GM15510 (cell line): Measurements from ENCODE around the gene AVEN.

Source experiments
- POLR2A ChIP-seq: IDR thresholded peaks from 3 replicates; pipeline ENCODE4 v1.6.1; 2011; ENCODE audit warnings: borderline replicate concordance; ENCODE audit not compliant: insufficient read length; ENCODE audit errors: extremely low read depth

AVEN gene

GRCh38 chr15:34014556-34014955 is 24.4 kb downstream of the AVEN start:
- no peak for TF ChIP-seq POLR2A

- no peak for TF ChIP-seq POLR2A
Observed at GRCh38 chr15:34013746-34014145, 25.3 kb downstream of the AVEN start.

GRCh38 chr15:34012461-34013028 is 26.5 kb downstream of the AVEN start:
- no peak for TF ChIP-seq POLR2A

- no peak for TF ChIP-seq POLR2A
Observed at GRCh38 chr15:34011481-34011880, 27.5 kb downstream of the AVEN start.

GRCh38 chr15:34010921-34011320 is 28.1 kb downstream of the AVEN start:
- TF ChIP-seq POLR2A, result no peak

GRCh38 chr15:34009656-34010055 is 29.3 kb downstream of the AVEN start:
- TF ChIP-seq POLR2A, result no peak

GRCh38 chr15:34006381-34006780 is 32.6 kb downstream of the AVEN start:
- no peak for TF ChIP-seq POLR2A

GRCh38 chr15:34001536-34001935 is 37.5 kb downstream of the AVEN start:
- TF ChIP-seq POLR2A, result no peak

- no peak for TF ChIP-seq POLR2A
Observed at GRCh38 chr15:33994005-33994615, 44.9 kb downstream of the AVEN start.

GRCh38 chr15:33988384-33988783 is 50.6 kb downstream of the AVEN start:
- no peak for TF ChIP-seq POLR2A

- no peak for TF ChIP-seq POLR2A
Observed at GRCh38 chr15:33987444-33987843, 51.6 kb downstream of the AVEN start.

- TF ChIP-seq POLR2A, result no peak
Observed at GRCh38 chr15:33985751-33986150, 53.3 kb downstream of the AVEN start.

- TF ChIP-seq POLR2A, result no peak
Observed at GRCh38 chr15:33985287-33985686, 53.7 kb downstream of the AVEN start.

GRCh38 chr15:33982516-33982915 is 56.5 kb downstream of the AVEN start:
- TF ChIP-seq POLR2A, result no peak

GRCh38 chr15:33980159-33980558 is 58.8 kb downstream of the AVEN start:
- TF ChIP-seq POLR2A, result no peak

- TF ChIP-seq POLR2A, result no peak
Observed at GRCh38 chr15:33975022-33975565, 63.9 kb downstream of the AVEN start.
